GM21447 (cell line): ENCODE results near the gene GSTM4.
A peak's percentile ranks its signal among the peaks of the same experiment; 100 is the strongest.

ENCODE experiments used
- ATAC-seq: cut with Tn5 transposase; IDR thresholded peaks from one replicate; pipeline ENCODE4 v1.9.1; 2021; ENCODE audit not compliant: unreplicated experiment

GSTM4 gene

GRCh38 chr1:109655615-109656519 lies at the start of gene GSTM4:
GSTM4 (plus strand) TSS chr1:109656099; CDS start chr1:109656390, 291 bp downstream.
- ATAC-seq: peak; percentile 89

- ATAC-seq: no peak
Measured at GRCh38 chr1:109609881-109610280, 46.0 kb upstream of the GSTM4 start.

GRCh38 chr1:109610609-109611307 lies 45.1 kb upstream of the GSTM4 start:
- no peak for ATAC-seq

GRCh38 chr1:109611308-109611990 lies 44.5 kb upstream of the GSTM4 start:
- ATAC-seq: no peak

- ATAC-seq: no peak
Measured at GRCh38 chr1:109613361-109614147, 42.3 kb upstream of the GSTM4 start.

- ATAC-seq: no peak
Measured at GRCh38 chr1:109615879-109616278, 40.0 kb upstream of the GSTM4 start.

GRCh38 chr1:109616391-109616790 lies 39.5 kb upstream of the GSTM4 start:
- ATAC-seq: no peak

GRCh38 chr1:109617291-109617801 lies 38.6 kb upstream of the GSTM4 start:
- no peak for ATAC-seq

GRCh38 chr1:109618661-109619575 lies 37.0 kb upstream of the GSTM4 start:
- no peak for ATAC-seq

- ATAC-seq: peak; percentile 49
Measured at GRCh38 chr1:109619576-109620400, 36.1 kb upstream of the GSTM4 start, which contains the start of the genes AMPD2 and GNAT2. AMPD2 (plus strand) TSS chr1:109619837; CDS start chr1:109621176, 1,339 bp downstream. GNAT2 (minus strand) TSS chr1:109619616; CDS start chr1:109612870, 6,746 bp downstream.

- peak; percentile 0 for ATAC-seq
Measured at GRCh38 chr1:109620401-109620791, 35.5 kb upstream of the GSTM4 start.

GRCh38 chr1:109620841-109621286 lies 35.0 kb upstream of the GSTM4 start:
- ATAC-seq: peak; percentile 70

GRCh38 chr1:109621379-109622136 lies 34.3 kb upstream of the GSTM4 start:
- no peak for ATAC-seq

GRCh38 chr1:109622137-109622892 lies 33.6 kb upstream of the GSTM4 start:
- no peak for ATAC-seq

GRCh38 chr1:109622895-109623294 lies 33.0 kb upstream of the GSTM4 start:
- ATAC-seq: no peak

- ATAC-seq: no peak
Measured at GRCh38 chr1:109623601-109624161, 32.2 kb upstream of the GSTM4 start.
